Activated CD4-positive, alpha-beta T cell treated with anti-CD3 and anti-CD28 coated beads, Interleukin-2, amount 50 U/mL, for 4 hours (primary cell): ENCODE results near the gene DMC1.
"Not testable (repeated sequence)": the region's sequence is repeated elsewhere in the genome, so short reads cannot be mapped to it uniquely, and the experiment has no call there.

Experiments used
- DNase-seq, 2 experiments: peaks; one replicate each; pipeline ENCODE4 v3.0.0-alpha.2; 2020

The DMC1 gene, protein sequence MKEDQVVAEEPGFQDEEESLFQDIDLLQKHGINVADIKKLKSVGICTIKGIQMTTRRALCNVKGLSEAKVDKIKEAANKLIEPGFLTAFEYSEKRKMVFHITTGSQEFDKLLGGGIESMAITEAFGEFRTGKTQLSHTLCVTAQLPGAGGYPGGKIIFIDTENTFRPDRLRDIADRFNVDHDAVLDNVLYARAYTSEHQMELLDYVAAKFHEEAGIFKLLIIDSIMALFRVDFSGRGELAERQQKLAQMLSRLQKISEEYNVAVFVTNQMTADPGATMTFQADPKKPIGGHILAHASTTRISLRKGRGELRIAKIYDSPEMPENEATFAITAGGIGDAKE

DNA sequence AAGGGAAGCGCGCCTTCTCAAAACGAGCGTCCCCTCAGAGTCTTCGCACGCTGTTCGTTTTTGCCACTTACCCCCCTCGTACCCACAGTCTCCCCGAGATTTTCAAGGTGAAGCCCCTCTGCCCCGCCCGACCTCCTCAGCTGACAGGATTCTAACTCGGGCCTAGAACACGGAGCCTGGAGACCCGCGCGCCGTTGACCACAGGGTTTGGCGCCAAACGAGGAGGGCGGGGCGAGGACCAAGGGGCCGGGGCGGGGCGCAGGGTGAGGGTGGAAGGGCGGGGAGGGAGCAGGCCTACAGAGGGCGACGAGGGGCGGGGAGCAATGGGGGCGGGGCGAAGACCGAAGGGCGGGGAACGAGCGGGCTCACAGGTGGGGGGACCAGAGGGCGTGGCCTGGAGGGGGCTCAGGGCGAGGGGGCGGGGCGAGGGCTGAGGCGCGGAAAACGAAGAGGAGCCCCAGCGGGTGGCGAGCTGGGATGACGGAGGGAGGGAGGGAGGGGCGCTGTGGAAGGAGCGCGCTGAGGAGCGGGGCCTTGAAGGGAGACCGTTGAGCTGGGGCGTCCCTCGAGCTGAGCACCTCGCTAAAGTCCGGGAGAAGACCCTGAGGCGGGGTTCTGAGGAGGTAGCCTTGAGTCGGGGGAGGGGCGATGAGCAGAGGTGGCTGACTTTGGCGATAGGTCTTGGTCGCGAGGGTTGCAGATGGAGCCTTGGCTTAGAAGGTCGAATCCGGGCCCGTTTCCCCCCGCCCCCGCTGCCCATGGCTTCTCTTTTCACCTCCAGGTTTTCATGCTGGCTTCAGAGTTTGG lies at the start of gene DMC1:
Gene DMC1, minus strand, starts transcription at position 212 of the 807 bp plus-strand sequence. CDS start 1,927 bp downstream, outside the sequence.
- DNase-seq, result peak; percentile 98

DNA sequence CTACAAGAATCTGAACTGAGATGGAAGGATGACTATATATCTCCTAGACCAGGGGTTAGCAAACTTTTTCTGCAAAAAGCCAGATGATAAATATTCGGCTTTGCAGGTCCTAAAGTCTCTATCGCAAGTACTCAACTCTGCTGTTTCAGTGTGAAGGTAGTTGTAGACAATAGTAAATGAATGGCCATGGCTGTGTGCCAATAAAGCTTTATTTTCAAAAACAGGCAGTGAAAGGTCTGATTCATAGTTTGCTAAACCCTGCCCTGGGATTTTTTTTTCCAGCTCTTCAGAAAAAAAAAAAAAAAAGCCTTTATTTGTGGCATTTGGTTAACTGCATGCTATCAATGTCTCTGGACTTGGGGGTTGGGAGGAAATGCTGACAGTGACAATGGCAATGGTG lies 48.7 kb upstream of the DMC1 start:
- no peak for DNase-seq

DNA sequence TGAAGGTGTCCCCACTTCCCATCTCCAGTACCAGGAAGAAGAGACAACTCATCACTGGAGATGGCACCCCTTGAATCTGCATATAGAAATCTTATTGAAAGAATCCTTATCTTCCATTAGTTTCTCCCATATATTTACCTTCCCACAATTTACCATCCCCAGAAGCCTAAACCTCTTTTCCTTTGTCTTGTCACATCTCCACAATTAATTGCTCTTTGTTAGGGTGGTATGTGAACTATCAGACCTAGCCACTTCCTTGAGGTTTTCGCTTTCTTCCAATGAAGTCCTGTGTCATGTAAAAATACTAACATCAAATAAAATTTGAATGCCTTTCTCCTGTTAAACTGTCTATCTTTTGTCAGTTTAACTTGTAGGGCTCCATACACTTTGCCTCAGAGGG lies 48.3 kb upstream of the DMC1 start:
- DNase-seq, result no peak

DNA sequence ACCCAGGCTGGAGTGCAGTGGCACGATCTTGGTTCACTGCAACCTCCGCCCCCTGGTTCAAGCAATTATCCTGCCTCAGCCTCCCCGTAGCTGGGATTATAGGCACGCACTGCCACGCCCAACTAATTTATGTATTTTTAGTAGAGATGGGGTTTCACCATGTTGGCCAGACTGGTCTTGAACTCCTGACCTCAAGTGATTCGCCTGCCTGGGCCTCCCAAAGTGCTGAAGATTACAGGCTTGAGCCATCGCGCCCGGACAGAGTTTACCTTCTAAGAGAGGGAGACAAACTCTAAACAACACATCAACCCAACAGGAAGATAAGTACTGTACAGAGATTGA lies 45.1 kb upstream of the DMC1 start:
- not testable (repeated sequence) for DNase-seq

DNA sequence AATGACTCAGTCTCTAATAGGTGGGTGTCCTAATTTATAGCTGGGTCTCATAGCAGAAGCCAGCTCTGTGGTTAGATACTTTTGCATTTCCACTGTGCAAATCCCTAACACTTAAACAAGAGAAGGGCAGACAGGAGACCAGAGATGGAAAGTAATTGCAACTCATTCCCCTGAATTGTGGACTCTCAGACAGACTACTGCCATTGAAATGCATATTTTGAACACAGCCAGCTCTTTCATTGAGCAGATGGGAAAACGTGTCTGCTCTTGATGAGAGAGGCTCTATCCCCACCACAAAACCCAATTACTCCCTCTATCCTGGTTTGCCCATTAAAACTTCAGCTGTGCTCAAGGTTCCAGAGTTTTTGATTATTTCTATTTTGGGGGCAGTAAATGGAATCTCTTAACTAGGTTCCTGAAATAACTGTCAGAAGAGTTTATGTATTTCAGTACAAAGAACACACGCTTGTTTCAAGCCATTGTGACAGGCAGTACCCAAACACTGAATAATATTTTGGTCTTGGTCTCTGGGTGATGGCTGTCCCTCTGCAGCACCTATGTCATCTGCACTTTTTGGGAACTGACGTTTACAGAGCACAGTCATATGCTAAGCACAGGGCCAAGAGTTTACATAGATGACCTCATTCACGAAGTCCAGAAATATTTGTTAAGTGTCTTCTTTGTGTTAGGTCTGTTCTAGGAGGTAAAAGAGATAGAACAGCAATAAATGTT lies 44.5 kb upstream of the DMC1 start:
- DNase-seq, result no peak

DNA sequence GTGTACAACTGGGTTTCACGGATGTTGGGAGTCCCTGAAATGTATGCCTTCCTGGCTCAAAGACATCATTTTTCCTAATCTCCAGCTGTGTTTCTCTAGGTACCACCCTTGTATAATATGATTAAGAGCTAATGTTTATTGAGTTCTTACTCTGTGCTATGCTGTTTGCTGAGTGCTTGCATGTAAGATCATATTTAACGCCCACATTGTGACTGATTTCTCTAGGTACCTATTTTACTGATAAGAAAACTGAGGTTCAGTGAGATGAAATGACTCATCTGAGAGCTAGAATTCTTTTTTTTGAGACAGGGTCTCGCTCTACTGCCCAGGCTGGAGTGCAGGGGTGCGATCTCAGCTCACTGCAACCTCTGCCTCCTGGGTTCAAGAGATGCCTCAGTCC lies 43.6 kb upstream of the DMC1 start:
- DNase-seq, result no peak

DNA sequence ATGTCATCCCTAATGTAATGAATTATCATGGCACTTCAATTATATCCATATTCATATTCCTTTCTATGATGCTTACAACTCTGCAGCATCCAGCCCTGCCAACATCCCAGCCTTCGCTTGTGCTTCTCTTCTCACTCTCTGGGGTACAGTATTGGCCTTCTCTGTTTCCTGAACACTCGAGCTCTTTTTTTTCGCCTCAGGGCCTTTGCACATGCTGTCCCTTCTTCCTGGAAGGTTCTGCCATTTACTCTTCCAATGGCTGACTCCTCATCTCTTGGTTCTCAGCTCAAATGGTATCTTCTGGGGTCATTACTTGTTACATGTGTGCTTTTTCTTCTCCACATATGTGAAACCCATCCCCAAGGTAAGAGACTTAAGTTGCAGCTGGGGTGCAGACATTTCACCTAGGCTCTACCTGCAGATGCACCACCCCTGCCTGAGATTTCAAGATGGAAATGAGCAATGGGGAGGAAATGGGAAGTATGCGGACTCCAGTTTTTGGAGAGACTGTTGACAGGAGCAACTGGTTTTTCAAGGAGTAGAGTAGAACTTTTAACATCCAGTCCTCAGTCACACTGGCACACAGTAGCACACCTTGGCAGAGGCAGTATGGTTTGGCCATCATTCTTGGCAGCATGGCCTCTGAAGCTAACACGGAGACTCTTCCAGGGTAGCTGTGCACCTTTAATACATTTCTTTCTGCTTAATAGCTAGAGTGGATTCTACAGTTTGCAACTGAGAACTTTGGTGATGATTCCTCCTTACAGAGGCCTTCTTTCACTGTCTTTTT lies 42.4 kb upstream of the DMC1 start:
- DNase-seq, result no peak

DNA sequence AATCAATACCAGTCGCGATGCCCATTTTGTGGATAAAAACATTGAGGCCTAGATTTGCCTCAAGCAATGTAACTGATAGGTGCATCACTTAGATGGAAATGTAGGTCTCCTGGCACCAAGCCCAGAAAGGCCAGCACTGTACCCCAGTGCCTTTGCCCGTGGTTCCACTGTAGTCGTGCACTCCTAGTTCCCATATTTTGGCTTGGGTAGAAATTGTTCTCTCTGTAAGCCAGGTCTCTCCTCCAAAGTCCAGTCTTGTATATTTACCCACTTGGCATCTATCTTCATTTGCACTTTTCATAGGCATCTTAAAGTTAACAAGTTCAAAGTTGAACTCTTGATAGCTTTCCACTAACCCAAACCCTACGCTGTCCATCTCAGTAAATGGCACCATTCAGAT lies 41.6 kb upstream of the DMC1 start:
- DNase-seq, result no peak

DNA sequence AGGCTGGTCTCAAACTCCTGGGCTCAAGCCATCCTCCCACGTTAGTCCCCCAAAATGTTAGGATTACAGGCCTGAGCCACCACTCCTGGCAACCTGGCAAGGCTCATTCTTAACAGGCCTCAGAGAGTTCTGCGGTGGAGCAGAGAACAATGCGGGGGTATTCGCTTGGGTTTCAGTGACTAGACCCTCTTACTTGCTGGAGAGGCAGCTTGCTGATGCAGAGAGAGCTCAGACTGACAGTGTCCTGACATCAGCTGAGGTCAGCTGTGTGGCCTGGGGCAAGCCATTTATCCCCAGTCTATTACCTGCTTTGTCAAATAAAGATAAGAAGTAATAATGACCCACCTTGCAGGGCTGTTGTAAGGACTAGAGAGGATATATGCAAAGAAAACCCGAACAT lies 40.3 kb upstream of the DMC1 start:
- DNase-seq, result no peak

DNA sequence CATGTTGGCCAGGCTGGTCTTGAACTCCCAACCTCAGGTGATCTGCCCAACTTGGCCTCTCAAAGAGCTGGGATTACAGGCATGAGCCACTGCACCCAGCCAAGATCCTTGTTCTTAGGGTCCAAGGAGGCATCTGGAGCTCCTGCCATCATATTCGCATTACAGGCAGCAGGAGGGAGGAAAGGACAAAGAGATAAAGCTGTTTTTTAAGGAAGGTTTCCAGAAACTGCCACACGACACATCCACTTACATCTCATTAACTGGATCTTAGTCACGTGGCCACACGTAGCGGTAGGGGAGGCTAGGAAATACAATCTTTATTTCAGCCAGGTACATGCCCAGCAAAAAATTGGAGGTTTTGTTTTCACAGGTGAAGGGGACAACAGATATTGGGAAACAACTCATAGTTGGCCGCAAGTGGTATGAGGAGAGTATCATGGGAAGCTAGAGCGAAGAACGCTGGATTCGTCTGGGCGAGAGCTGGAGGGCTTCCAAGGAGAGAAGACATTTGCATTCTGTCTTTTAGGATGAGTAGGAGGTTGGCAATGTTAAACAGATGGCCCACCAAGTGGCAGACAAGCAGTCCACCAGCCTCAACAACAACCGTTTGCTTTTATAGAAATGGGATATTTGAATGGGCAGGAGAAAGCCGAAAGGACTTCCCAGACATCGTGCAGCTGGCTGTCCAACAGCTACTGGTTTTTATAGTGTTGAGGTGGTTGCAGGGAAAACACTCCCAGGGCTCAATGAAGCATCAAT lies 39.2 kb upstream of the DMC1 start:
- DNase-seq, result no peak

DNA sequence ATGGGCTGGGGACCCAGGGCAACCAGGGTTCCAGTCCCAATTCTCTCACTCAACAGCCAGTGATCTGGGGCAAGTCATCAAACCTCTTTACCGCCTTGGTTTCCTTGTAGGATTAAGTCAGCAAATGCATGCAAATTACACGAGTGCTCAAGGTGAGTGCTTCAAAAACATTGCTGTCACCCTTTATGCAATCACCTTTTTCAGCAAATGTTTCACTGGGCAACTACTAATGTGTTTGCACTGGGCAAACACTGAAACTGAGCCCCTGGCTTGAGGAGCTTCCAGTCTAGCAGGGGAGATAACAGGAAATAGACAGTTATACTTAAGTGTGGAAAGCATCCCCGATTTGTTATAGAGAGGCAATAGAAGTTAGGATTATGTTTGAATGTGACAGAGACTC lies 37.7 kb upstream of the DMC1 start:
- no peak for DNase-seq

DNA sequence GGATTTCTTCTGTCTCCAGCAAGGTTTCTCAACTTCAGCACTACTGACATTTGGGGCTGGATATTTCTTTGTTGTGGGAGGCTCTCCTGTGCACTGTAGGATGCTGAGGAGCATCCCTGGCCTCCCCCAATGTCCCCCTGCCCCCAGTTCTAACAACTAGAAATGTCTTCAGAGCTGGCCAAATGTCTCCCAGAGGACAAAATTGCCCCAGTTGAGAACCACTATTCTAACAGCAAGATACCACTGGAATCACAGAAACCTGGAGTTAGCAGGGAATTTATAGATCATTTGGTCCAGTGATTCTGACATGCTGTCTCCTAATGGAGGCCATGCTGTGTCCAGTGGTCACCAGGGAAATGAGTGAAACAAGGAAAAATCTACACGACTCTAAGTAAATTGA lies 32.2 kb upstream of the DMC1 start:
- DNase-seq, result no peak

DNA sequence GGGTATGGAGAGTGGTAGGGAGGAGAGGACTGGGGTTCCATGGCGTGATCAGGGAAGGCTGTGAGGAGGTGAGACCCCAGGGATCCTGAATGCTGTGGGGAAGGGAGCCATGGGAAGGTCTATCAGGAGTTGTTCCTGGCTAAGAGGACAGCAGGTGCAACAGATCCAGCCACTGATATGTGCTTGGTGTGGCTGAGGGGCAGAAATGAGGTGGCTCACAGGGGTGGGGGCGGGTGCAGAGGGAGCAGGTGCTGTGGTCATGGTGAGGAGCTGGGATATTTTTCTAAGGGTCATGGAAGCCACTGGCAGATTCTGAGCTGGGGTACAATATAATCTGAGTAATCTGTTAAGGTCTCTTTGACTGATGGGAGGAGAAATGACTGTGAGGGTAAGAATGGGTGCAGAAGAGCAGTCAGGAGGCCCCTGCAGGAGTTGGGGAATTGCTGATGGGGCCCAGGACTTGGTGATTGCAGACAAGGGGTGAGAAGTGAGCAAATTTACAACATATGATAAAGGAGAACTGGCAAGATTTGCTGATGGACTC lies 31.3 kb upstream of the DMC1 start:
- DNase-seq, result no peak

DNA sequence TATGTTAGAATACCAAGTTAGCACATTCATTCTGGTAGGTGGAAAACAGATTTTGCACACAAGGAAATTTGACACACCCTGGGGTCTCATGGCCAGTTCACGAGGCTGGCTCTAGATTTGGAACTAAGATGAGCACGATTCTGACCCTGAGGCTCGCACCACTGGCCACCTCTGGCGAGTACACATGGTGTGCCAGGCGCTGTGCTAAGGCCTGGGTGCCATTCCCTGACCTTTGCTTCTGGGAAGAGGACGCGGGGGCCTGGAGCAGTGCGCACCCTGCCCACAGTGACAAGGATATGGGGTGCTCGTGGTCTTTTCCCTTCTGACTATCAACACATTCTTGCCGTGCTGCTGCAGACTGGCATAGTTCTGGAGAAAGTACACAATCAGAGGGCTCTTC lies 29.5 kb upstream of the DMC1 start:
- DNase-seq, result no peak

DNA sequence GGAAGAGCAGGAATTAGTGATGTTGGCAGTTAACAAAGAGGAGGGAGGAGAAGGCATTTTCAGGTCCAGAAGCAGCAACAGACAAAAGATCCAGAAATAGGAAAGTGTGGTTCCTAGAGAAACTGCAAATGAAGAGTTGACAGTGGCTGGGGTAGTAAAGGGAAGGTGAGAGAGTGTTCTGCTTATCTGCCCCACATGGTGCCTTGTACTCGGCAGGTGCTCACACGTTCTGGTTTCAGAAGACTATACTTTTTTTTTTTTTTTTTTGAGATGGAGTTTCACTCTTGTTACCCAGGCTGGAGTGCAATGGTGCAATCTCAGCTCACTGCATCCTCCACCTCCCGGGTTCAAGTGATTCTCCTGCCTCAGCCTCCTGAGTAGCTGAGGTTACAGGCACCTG lies 12.9 kb upstream of the DMC1 start:
- DNase-seq, result not testable (repeated sequence)

DNA sequence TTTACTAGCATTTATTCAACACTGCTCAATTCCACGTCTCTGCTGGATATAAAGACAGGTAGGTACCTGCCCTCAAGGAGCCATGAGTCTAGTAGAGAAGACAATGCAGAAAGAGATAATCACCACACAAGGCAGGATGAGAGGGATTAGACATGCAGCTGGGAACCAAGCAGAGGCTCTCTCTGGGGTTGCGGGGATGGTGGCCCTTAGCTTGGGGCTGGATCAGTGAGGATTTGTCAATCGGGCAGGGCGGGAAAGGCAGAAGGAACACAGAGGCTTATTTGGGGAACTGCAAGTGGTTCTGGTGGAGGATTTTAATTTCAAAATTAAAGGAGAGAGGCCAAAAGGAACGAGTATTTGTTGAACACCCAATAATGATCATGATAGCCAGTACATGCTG lies 8.5 kb upstream of the DMC1 start:
- DNase-seq, result no peak

DNA sequence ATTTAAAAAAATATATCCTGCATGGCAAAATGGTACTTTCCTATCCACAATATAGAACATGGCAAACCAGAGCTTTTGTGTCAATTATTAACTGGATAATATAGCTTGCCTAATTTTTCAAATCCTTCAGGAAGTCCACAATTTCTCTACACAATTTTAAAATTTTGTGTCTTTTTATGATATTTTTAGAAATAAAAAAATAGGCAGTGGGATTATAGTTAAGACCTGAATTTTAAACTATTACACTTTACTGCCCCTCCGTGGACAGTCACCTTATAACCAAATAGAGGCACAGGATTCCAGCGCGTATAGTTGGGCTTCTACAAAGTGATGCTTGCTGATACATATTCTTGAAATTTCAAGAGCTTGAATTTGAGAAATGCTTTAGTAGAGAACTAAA lies 2.1 kb upstream of the DMC1 start:
- peak; percentile 10 to 12 for DNase-seq

DNA sequence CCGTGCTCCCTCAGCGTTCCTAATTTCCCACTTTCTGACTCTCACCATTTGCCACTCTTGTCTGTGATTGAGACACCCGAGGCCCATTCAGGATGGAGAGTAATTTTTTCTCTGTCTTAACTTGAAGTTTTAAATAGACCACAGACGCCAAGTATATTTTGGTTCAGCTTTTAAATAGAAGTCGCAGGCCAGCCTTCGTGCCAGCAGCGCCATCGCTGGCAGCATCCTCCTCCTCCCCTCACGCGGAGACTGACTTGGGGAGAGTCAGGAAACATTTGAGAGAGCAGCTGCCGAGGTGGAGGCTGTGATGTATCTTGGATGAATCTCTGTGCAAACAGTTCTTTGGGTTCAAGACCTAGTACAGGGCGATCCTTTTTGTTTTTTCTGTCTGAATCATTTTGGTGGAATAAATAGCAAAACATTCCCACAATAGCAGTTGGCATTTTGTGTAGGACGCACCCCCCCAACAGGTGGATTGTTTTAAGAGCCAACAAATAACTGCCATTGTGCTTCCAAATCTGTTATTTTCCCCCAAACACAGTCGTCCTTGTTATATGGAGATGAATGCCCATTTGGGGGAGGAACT lies 889 bp upstream of the DMC1 start:
- peak; percentile 12 to 25 for DNase-seq

DNA sequence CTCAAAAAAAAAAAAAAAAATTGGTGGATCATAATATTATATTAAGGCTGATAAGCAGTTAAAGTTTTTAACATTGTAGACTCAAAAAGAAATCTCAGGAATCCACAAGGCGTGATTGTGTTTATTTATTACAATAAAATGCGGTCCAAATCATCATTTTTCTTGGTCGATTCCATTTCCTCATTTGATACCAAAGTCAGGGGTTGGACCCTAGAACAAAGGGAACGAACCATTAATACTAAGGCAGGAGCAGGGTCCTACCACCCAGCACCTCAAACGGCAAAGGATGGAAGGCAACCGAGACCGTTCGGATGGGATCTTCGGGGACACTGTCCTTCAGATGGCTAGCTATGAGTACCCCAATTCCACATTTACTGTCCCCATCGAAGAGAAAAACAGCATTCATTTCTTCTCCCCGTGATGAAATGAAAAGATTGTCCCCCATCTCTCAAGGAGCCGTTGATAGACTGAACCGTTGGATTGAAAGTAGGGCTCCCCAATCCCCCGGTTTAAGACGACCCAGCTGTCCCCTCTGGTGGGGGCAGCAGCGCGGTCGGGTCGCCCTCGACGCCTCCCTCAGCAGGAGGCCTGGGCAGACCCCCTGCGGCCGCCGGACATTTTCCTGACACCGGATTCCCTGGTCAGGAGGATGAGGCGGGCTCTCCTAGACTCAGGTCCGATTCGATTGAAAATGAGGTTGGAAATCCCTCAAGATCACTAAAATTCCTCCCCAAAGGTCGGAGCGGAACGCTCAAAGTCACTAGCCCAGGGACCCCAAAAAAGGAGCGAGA lies 607 bp downstream of the DMC1 start:
- DNase-seq, result no peak

DNA sequence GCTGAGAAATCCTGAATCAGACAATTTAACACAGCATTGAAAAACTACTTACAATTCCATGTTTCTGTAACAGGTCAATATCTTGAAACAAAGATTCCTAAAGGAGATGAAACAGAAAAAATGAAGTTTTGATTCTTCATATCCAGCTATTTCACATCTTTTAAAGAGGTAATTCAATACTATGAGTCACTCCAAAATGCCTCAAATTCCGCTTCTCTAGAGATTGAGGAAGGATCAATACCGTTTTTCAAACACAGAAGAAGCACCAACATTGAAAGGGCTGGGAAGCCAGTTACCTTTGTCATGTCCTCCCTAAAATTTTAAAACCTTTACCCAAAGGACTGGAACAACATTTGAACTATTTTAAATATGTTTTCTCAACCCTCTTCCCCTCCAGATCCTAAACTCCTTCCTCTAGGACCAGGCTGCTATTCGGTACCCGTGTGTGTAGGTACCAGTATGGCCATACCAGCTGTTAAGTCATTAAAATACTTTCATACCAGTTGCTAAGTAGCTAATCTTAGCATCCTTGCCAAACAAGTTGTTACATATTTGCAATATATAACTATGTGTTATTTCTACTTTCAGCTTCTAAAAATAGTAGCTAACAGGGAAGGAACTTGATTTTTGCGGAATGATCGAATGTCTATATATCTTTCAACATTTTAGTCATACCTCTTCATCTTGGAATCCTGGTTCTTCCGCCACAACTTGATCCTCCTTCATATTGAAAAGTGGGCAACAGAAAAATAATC lies 2.3 kb downstream of the DMC1 start:
- no peak for DNase-seq
